Stimulated activated CD4-positive, alpha-beta T cell treated with anti-CD3 and anti-CD28 coated beads, Interleukin-4, amount 100 ng/mL, for 24 hours (primary cell): ENCODE data around the gene COLGALT1.

Source experiments
- DNase-seq: peaks from one replicate; pipeline ENCODE4 v3.0.0-alpha.2; 2020

The COLGALT1 gene

GRCh38 chr19:17625980-17626379 lies 70.5 kb downstream of the COLGALT1 start:
- no peak for DNase-seq

GRCh38 chr19:17626456-17627015 lies 71.1 kb downstream of the COLGALT1 start:
- no peak for DNase-seq

GRCh38 chr19:17627161-17627560 lies 71.7 kb downstream of the COLGALT1 start:
- DNase-seq, result no peak

GRCh38 chr19:17627921-17628320 lies 72.5 kb downstream of the COLGALT1 start:
- DNase-seq, result no peak

GRCh38 chr19:17629760-17630159 lies 74.3 kb downstream of the COLGALT1 start:
- DNase-seq, result no peak

GRCh38 chr19:17632577-17632976 lies 77.1 kb downstream of the COLGALT1 start:
- no peak for DNase-seq
